ENCODE measurements around the gene SIRT2.
"Not testable (repeated sequence)": the region's sequence is repeated elsewhere in the genome, so short reads cannot be mapped to it uniquely, and the experiment has no call there.

Gene SIRT2

GRCh38 chr19:38899447-38900201, at the start of gene SIRT2, which contains the start of gene NFKBIB:
Gene SIRT2, minus strand, starts transcription at chr19:38899618. Its CDS starts 97 bp downstream, at chr19:38899521.
Gene NFKBIB, plus strand, starts transcription at chr19:38899969. Its CDS starts 64 bp downstream, at chr19:38900033.
- DNase-seq = peak; percentile 98

GRCh38 chr19:38946229-38947010, 47.0 kb upstream of the SIRT2 start:
- no peak for DNase-seq

- no peak for DNase-seq
These were observed 46.3 kb upstream of the SIRT2 start for GRCh38 chr19:38945562-38946228.

GRCh38 chr19:38944981-38945506, 45.6 kb upstream of the SIRT2 start:
- DNase-seq = no peak

- no peak for DNase-seq
These were observed 43.2 kb upstream of the SIRT2 start for GRCh38 chr19:38942471-38943181.

- no peak for DNase-seq
These were observed 42.6 kb upstream of the SIRT2 start for GRCh38 chr19:38941979-38942378.

GRCh38 chr19:38941466-38941865, 42.0 kb upstream of the SIRT2 start:
- not testable (repeated sequence) for DNase-seq

GRCh38 chr19:38939957-38940356, 40.5 kb upstream of the SIRT2 start:
- DNase-seq = no peak

- no peak for DNase-seq
These were observed 34.1 kb upstream of the SIRT2 start for GRCh38 chr19:38933544-38933943.

GRCh38 chr19:38932425-38933179, 33.2 kb upstream of the SIRT2 start:
- DNase-seq = no peak

GRCh38 chr19:38931521-38931793, 32.0 kb upstream of the SIRT2 start:
- no peak for DNase-seq

GRCh38 chr19:38930776-38931520, 31.5 kb upstream of the SIRT2 start, which contains the start of gene MRPS12:
Gene MRPS12, plus strand, starts transcription at chr19:38930944. Its CDS starts 351 bp downstream, at chr19:38931295.
- peak; percentile 84 for DNase-seq

- DNase-seq = peak; percentile 53
These were observed 30.7 kb upstream of the SIRT2 start, which contains the start of gene SARS2 for GRCh38 chr19:38929929-38930775. Gene SARS2, minus strand, starts transcription at chr19:38930763. Its CDS starts 27 bp downstream, at chr19:38930736.

GRCh38 chr19:38928391-38929001, 29.1 kb upstream of the SIRT2 start:
- no peak for DNase-seq

- no peak for DNase-seq
These were observed 25.0 kb upstream of the SIRT2 start for GRCh38 chr19:38924388-38924787.

GRCh38 chr19:38922482-38922881, 23.1 kb upstream of the SIRT2 start:
- DNase-seq = no peak

GRCh38 chr19:38921420-38922274, 22.2 kb upstream of the SIRT2 start:
- DNase-seq = no peak

GRCh38 chr19:38920602-38921419, 21.4 kb upstream of the SIRT2 start:
- no peak for DNase-seq
